Measurements from ENCODE around the gene KATNIP.

GRCh38 chr16:27547851-27548250 lies 2.1 kb upstream of the KATNIP start:
- TF ChIP-seq, protein P1, sequence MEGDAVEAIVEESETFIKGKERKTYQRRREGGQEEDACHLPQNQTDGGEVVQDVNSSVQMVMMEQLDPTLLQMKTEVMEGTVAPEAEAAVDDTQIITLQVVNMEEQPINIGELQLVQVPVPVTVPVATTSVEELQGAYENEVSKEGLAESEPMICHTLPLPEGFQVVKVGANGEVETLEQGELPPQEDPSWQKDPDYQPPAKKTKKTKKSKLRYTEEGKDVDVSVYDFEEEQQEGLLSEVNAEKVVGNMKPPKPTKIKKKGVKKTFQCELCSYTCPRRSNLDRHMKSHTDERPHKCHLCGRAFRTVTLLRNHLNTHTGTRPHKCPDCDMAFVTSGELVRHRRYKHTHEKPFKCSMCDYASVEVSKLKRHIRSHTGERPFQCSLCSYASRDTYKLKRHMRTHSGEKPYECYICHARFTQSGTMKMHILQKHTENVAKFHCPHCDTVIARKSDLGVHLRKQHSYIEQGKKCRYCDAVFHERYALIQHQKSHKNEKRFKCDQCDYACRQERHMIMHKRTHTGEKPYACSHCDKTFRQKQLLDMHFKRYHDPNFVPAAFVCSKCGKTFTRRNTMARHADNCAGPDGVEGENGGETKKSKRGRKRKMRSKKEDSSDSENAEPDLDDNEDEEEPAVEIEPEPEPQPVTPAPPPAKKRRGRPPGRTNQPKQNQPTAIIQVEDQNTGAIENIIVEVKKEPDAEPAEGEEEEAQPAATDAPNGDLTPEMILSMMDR (conservative IDR thresholded peaks at IDR 0.05; ENCODE audit: low read depth, low read length) = no peak
- no peak for TF ChIP-seq EZH2 (IDR thresholded peaks at IDR 0.05; ENCODE audit: low read length, unreplicated experiment)
